Activated B cell treated with CpG ODN at 0.5 μM for 24 hours (primary cell): ENCODE measurements around the gene FUT8. TPM values are rescaled to one million over a fixed set of nuclear protein-coding genes. Genes with fewer than 3 reads are reported as not detected.

Experiments used
- ATAC-seq: fragments of 200-7000 bp; cut with Tn5 transposase; one replicate; pipeline ENCODE4 v1.10.0; 2021; ENCODE audit warnings: low read depth, mild to moderate bottlenecking, moderate library complexity
- CTCF ChIA-PET: fragments of 350-600 bp; sonication (Branson Sonifier 250); formaldehyde crosslinking; loops from one replicate; lab custom pipeline; 2021; ENCODE audit warnings: antibody characterized with exemption; lab: Charles Lee
- POLR2A ChIA-PET: fragments of 350-600 bp; sonication (Branson Sonifier 250); formaldehyde crosslinking; loops from one replicate; lab custom pipeline; 2021; ENCODE audit warnings: antibody characterized with exemption; lab: Charles Lee
- DNase-seq: peaks from one replicate; pipeline ENCODE4 v3.0.0; 2022
- H3K27ac Mint-ChIP-seq: one replicate; pipeline ENCODE4 v1.8.0; 2020; ENCODE audit warnings: mixed read lengths
- H3K27me3 Mint-ChIP-seq: one replicate; pipeline ENCODE4 v1.8.0; 2021; ENCODE audit warnings: mixed read lengths
- H3K36me3 Mint-ChIP-seq: one replicate; pipeline ENCODE4 v1.8.0; 2021; ENCODE audit warnings: low read depth, mixed read lengths
- H3K4me1 Mint-ChIP-seq: one replicate; pipeline ENCODE4 v1.8.0; 2021; ENCODE audit warnings: mixed read lengths
- H3K4me3 Mint-ChIP-seq: one replicate; pipeline ENCODE4 v1.8.0; 2020; ENCODE audit warnings: mild to moderate bottlenecking, mixed read lengths
- H3K9me3 Mint-ChIP-seq: one replicate; pipeline ENCODE4 v1.8.0; 2020; ENCODE audit warnings: mixed read lengths
- CTCF ChIP-seq: fragments of 200-600 bp; IDR thresholded peaks from one replicate; pipeline ENCODE4 v1.8.0; 2022; ENCODE audit warnings: antibody characterized with exemption, mild to moderate bottlenecking
- intact Hi-C: fragments of 100-400 bp; cut with micrococcal nuclease; formaldehyde crosslinking; loops from one replicate; pipeline ENCODE4 v1.15.1; 2024
- total RNA-seq: library from RNA; stranded (reverse); gene quantifications from 2 replicates; pipeline ENCODE4 v1.2.3, GENCODE V29; 2022

Gene FUT8
- total RNA-seq, 1 donor from 2014 or later = 123 TPM

GRCh38 chr14:65787461-65787860 is 374.9 kb downstream of the FUT8 start:
- POLR2A ChIA-PET = no interaction called here
- Mint-ChIP-seq H3K36me3 (no peaks in the 10 kb centered on the region), H3K9me3 (no peaks in the 10 kb centered on the region), H3K27me3 (no peaks in the 10 kb centered on the region), H3K27ac (no peak overlapping the region), H3K4me3 (no peak overlapping the region), H3K4me1 (no peaks in the 10 kb centered on the region)
- ATAC-seq (no peak), DNase-seq (no peak)
- intact Hi-C loops = no loop called here
- CTCF ChIA-PET = no interaction called here
- TF ChIP-seq CTCF = no peak

- no peak for ATAC-seq
- Mint-ChIP-seq H3K4me3 (no peak overlapping the region), H3K9me3 (no peaks in the 10 kb centered on the region), H3K27ac (no peak overlapping the region), H3K4me1 (no peaks in the 10 kb centered on the region), H3K27me3 (no peaks in the 10 kb centered on the region), H3K36me3 (no peaks in the 10 kb centered on the region)
- no peak for DNase-seq
- POLR2A ChIA-PET = no interaction called here
- intact Hi-C loops = no loop called here
- CTCF ChIA-PET = no interaction called here
- TF ChIP-seq CTCF = no peak
Measured at GRCh38 chr14:65788876-65789275, 376.3 kb downstream of the FUT8 start.

- intact Hi-C loops = no loop called here
- ChIA-PET POLR2A (no interaction called here), CTCF (no interaction called here)
- H3K36me3 Mint-ChIP-seq = no peaks in the 10 kb centered on the region
- DNase-seq = no peak
- no peaks in the 10 kb centered on the region for H3K9me3 Mint-ChIP-seq
- no peak overlapping the region for H3K27ac Mint-ChIP-seq
- no peaks in the 10 kb centered on the region for H3K27me3 Mint-ChIP-seq
- no peak for ATAC-seq
- no peak for TF ChIP-seq CTCF
- no peak overlapping the region for H3K4me3 Mint-ChIP-seq
- H3K4me1 Mint-ChIP-seq = no peaks in the 10 kb centered on the region
Measured at GRCh38 chr14:65789363-65789762, 376.8 kb downstream of the FUT8 start.

GRCh38 chr14:65790172-65790815 is 377.8 kb downstream of the FUT8 start:
- intact Hi-C loops = no loop called here
- H3K27ac Mint-ChIP-seq = no peak overlapping the region
- no peaks in the 10 kb centered on the region for H3K36me3 Mint-ChIP-seq
- no peaks in the 10 kb centered on the region for H3K9me3 Mint-ChIP-seq
- TF ChIP-seq CTCF = no peak
- POLR2A ChIA-PET = no interaction called here
- H3K27me3 Mint-ChIP-seq = no peaks in the 10 kb centered on the region
- CTCF ChIA-PET = interaction anchor here (1.3 kb wide), 1 partner anchor 34 kb away, joined by 3 read pairs; no protein-coding TSS in a partner anchor
- H3K4me3 Mint-ChIP-seq = no peak overlapping the region
- no peaks in the 10 kb centered on the region for H3K4me1 Mint-ChIP-seq
- ATAC-seq (no peak), DNase-seq (no peak)

- Mint-ChIP-seq H3K27ac (no peak overlapping the region), H3K27me3 (no peaks in the 10 kb centered on the region), H3K9me3 (no peaks in the 10 kb centered on the region), H3K4me1 (no peaks in the 10 kb centered on the region), H3K36me3 (no peaks in the 10 kb centered on the region), H3K4me3 (no peak overlapping the region)
- ChIA-PET POLR2A (no interaction called here), CTCF (interaction anchor here (0.7 to 1.3 kb wide), 2 partner anchors 33 to 376 kb away, joined by 3 read pairs; no protein-coding TSS in a partner anchor)
- ATAC-seq (peak; percentile 65), DNase-seq (no peak)
- intact Hi-C loops = no loop called here
- no peak for TF ChIP-seq CTCF
Measured at GRCh38 chr14:65791191-65791981, 378.9 kb downstream of the FUT8 start.
